Neural cell (in vitro differentiated cells): ENCODE data around the gene TBC1D9B. TPM values are rescaled to one million over a fixed set of nuclear protein-coding genes. Genes with fewer than 3 reads are reported as not detected.

Source experiments
- H2AFZ ChIP-seq: fragments of 200-600, 300-800 bp; sonication (generic), shearing (Covaris generic); 2 replicates; pipeline ENCODE4 v1.6.0; 2014; ENCODE audit warnings: low read depth, mild to moderate bottlenecking, antibody characterized with exemption, low read length, moderate library complexity
- H3F3A ChIP-seq: fragments of 200-600 bp; shearing (Covaris generic); 2 replicates; pipeline ENCODE4 v1.6.1; 2016; ENCODE audit warnings: mild to moderate bottlenecking, moderate library complexity, mixed read lengths, antibody characterized with exemption, low read length; ENCODE audit not compliant: insufficient read depth, poor library complexity, severe bottlenecking
- H3K27ac ChIP-seq: fragments of 200-600, 300-800 bp; sonication (generic), shearing (Covaris generic); 2 replicates; pipeline ENCODE4 v1.5.1; 2014; ENCODE audit warnings: mild to moderate bottlenecking, low read length, moderate library complexity
- H3K27me3 ChIP-seq: fragments of 300-800, 200-600 bp; sonication (generic), shearing (Covaris generic); 2 replicates; pipeline ENCODE4 v1.6.0; 2014; ENCODE audit warnings: mild to moderate bottlenecking, low read depth, low read length, moderate library complexity; ENCODE audit not compliant: insufficient read depth
- H3K36me3 ChIP-seq: fragments of 300-800, 200-600 bp; sonication (generic), shearing (Covaris generic); 2 replicates; pipeline ENCODE4 v1.5.1; 2014; ENCODE audit warnings: mild to moderate bottlenecking, antibody characterized with exemption, low read length, moderate library complexity; ENCODE audit not compliant: insufficient read depth
- H3K4me2 ChIP-seq: fragments of 300-800, 200-600 bp; sonication (generic), shearing (Covaris generic); 2 replicates; pipeline ENCODE4 v1.6.0; 2014; ENCODE audit warnings: mild to moderate bottlenecking, low read length
- H3K4me3 ChIP-seq: fragments of 300-800, 200-600 bp; sonication (generic), shearing (Covaris generic); 2 replicates; pipeline ENCODE4 v1.5.1; 2014; ENCODE audit warnings: mild to moderate bottlenecking, low read length, moderate library complexity
- H3K79me2 ChIP-seq: fragments of 200-600 bp; shearing (Covaris generic); replicated peaks from 2 replicates; pipeline ENCODE4 v1.6.0; 2014; ENCODE audit warnings: mild to moderate bottlenecking, low read length, moderate library complexity; ENCODE audit not compliant: insufficient read depth
- H3K9ac ChIP-seq: fragments of 300-800, 200-600 bp; sonication (generic), shearing (Covaris generic); 2 replicates; pipeline ENCODE4 v1.6.1; 2016; ENCODE audit warnings: mild to moderate bottlenecking, low read length, mixed read lengths
- H3K9me2 ChIP-seq: fragments of 200-600 bp; shearing (Covaris generic); 2 replicates; pipeline ENCODE4 v1.6.1; 2016; ENCODE audit warnings: mild to moderate bottlenecking, low read length, mixed read lengths; ENCODE audit not compliant: insufficient read depth
- H3K9me3 ChIP-seq: fragments of 200-600, 300-800 bp; sonication (generic), shearing (Covaris generic); 2 replicates; pipeline ENCODE4 v1.6.1; 2016; ENCODE audit warnings: mild to moderate bottlenecking, mixed run types, low read length, moderate library complexity, mixed read lengths
- H4K20me1 ChIP-seq: fragments of 200-600 bp; shearing (Covaris generic); 2 replicates; pipeline ENCODE4 v1.6.1; 2016; ENCODE audit warnings: mild to moderate bottlenecking, mixed run types; ENCODE audit not compliant: insufficient read depth
- CTCF ChIP-seq: fragments of 450-650 bp; IDR thresholded peaks from 2 replicates; pipeline ENCODE4 v1.5.1; 2014; ENCODE audit warnings: antibody characterized with exemption, mild to moderate bottlenecking, moderate library complexity; ENCODE audit not compliant: poor library complexity, severe bottlenecking
- EP300 ChIP-seq: fragments of 450-650 bp; conservative IDR thresholded peaks from 2 replicates; pipeline ENCODE4 v1.6.1; 2014; ENCODE audit warnings: antibody characterized with exemption, mild to moderate bottlenecking, moderate library complexity; ENCODE audit not compliant: poor library complexity, severe bottlenecking
- EZH2 ChIP-seq: fragments of 200-600, 300-800 bp; shearing (Covaris generic), sonication (generic); IDR thresholded peaks from 2 replicates; pipeline ENCODE4 v1.6.1; 2014; ENCODE audit warnings: antibody characterized with exemption, low read length, borderline replicate concordance, mild to moderate bottlenecking; ENCODE audit not compliant: insufficient read depth, poor library complexity, severe bottlenecking
- MXI1 ChIP-seq: fragments of 450-650 bp; conservative IDR thresholded peaks from 2 replicates; pipeline ENCODE4 v1.6.1; 2014; ENCODE audit warnings: antibody characterized with exemption, mild to moderate bottlenecking; ENCODE audit not compliant: poor library complexity, severe bottlenecking
- POLR2AphosphoS5 ChIP-seq: IDR thresholded peaks from 2 replicates; pipeline ENCODE4 v1.6.1; 2012
- RAD21 ChIP-seq: fragments of 450-650 bp; conservative IDR thresholded peaks from 2 replicates; pipeline ENCODE4 v1.6.1; 2014; ENCODE audit warnings: antibody characterized with exemption, mild to moderate bottlenecking, moderate library complexity
- REST ChIP-seq: IDR thresholded peaks from 2 replicates; pipeline ENCODE4 v1.6.1; 2012; ENCODE audit warnings: borderline replicate concordance
- SMC3 ChIP-seq: fragments of 450-650 bp; conservative IDR thresholded peaks from 2 replicates; pipeline ENCODE4 v1.6.1; 2014; ENCODE audit warnings: antibody characterized with exemption, mild to moderate bottlenecking, moderate library complexity; ENCODE audit not compliant: poor library complexity
- TAF1 ChIP-seq: IDR thresholded peaks from 2 replicates; pipeline ENCODE4 v1.6.1; 2012; ENCODE audit warnings: low read depth
- polyA plus RNA-seq: library from polyadenylated mRNA; depleted of rRNA; stranded (reverse); fragments of >200 nt; gene quantifications from 2 replicates; pipeline ENCODE4 v1.2.3, GENCODE V29; 2014

The TBC1D9B gene
- polyA plus RNA-seq, 1 donor from 2014 or later: 50.7 TPM

DNA sequence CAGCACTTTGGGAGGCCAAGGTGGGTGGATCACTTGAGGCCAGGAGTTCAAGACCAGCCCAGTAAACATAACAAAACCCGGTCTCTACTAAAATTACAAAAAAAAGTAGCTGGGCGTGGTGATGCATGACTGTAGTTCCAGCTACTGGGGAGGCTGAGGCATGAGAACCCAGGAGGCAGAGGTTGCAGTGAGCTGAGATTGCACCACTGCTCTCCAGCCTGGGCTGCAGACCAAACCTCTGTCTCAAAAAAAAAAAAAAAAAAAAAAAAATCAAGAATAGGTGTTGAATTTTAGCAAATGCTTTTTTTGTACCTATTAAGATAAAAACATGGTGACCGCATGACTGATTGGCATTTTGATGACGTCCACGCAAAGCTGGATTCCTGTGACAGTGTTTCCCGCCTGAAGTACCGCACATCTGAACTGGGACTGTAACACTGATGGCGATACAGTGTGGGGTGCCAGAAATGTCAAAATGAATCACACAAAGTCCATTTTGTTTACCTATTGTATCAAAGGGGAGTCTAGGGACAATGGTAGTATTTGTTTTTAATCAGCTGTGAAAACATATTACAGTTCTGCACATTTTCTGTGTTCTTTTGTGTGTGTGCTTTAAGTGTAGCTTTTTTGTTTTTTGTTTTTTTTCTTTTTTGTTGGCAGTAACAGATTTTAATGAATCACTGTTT, 23.2 kb upstream of the TBC1D9B start:
- no peak overlapping the region for H3K27ac ChIP-seq
- H3K4me3 ChIP-seq: no peak overlapping the region
- no peaks in the 10 kb centered on the region for H3K9me3 ChIP-seq
- no peaks in the 10 kb centered on the region for H3K27me3 ChIP-seq
- no peaks in the 10 kb centered on the region for H4K20me1 ChIP-seq
- TF ChIP-seq CTCF (no peak), SMC3 (no peak), EP300 (no peak), RAD21 (no peak), EZH2 (no peak), TAF1 (no peak), POLR2AphosphoS5 (no peak), REST (no peak), MXI1 (no peak)
- no peaks in the 10 kb centered on the region for H3K79me2 ChIP-seq
- no peaks in the 10 kb centered on the region for H3K9me2 ChIP-seq
- no peak overlapping the region for H2AFZ ChIP-seq
- no peak overlapping the region for H3K4me2 ChIP-seq
- H3F3A ChIP-seq: no peaks in the 10 kb centered on the region
- H3K9ac ChIP-seq: no peak overlapping the region
- H3K36me3 ChIP-seq: no peaks in the 10 kb centered on the region

DNA sequence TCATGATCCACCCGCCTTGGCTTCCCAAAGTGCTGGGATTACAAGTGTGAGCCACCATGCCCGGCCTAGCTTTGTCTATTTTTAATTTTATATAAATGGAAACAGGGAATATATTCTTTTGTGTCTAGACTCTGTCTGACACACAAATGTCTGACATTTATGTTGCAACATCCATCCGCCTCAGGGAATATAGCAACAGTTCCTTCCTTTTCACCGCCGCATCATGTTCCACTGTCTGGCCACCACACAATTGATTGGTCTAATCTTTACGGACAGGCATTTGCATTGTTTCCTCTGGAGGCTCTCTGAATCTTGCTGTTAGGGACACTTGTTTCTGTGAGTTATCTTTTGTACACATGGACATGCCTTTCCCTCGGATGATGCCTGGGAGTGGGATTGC, 20.1 kb upstream of the TBC1D9B start:
- Histone ChIP-seq H3K79me2 (no peaks in the 10 kb centered on the region), H3K4me3 (no peak overlapping the region), H3K36me3 (no peaks in the 10 kb centered on the region), H2AFZ (no peak overlapping the region), H3K27ac (no peak overlapping the region), H3K9ac (no peak overlapping the region), H3K4me2 (no peak overlapping the region), H3F3A (no peaks in the 10 kb centered on the region), H3K9me3 (no peaks in the 10 kb centered on the region), H3K9me2 (no peaks in the 10 kb centered on the region), H3K27me3 (no peaks in the 10 kb centered on the region), H4K20me1 (no peaks in the 10 kb centered on the region)
- TF ChIP-seq SMC3 (no peak), EP300 (no peak), TAF1 (no peak), POLR2AphosphoS5 (no peak), CTCF (no peak), RAD21 (no peak), REST (no peak), MXI1 (no peak), EZH2 (no peak)
